Measurements from ENCODE around the gene EHMT1.
"Not testable (repeated sequence)": the region's sequence is repeated elsewhere in the genome, so short reads cannot be mapped to it uniquely, and the experiment has no call there.

EHMT1 gene

DNA sequence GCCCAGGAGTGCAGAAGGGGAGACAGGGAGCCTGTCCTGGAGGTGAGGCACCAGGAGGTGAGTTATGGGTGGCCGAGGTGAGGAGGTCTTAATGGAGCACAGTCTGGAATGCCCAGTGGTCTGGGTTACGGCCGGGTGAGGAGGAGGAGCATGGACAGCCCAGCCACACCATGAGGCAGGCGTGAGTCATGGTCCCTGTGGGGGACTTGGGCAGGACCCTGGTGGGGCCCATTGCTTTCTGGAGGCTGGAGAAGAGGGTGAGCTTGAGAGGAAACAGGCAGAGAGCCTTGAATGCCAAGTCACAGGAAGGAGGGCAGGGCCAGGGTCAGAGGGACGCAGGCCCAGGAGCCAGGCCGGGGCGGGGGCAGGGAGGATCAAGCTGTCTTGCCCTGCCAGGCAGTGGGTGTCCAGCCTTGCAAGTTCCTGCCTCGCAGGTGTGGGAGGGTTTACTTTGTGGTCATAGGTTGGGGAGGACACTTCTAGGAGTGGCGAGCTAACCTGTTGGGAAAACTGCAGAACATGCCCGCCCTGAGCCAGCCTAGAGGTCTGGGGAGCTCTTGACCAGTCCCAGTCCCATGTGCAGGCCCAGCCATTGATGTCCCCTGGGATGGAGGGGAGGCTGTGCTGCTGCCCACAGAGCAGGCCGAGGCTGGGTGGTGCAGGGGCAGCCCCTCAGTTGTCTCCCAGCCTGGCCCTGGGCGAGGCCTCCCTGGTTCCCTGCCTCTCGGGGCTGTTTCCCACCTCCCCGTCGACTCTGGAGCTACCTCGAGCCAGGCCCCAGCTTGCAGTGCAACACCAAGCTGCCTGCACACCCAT is 261.6 kb downstream of the EHMT1 start:
- H3K36me3 ChIP-seq = peaks cover 22% of the 10 kb centered on the region
- H3K27ac ChIP-seq = no peak overlapping the region
- DNase-seq = no peak
- H3K4me3 ChIP-seq (ENCODE audit: low read depth, low read length) = no peak overlapping the region
- TF ChIP-seq, protein P1, sequence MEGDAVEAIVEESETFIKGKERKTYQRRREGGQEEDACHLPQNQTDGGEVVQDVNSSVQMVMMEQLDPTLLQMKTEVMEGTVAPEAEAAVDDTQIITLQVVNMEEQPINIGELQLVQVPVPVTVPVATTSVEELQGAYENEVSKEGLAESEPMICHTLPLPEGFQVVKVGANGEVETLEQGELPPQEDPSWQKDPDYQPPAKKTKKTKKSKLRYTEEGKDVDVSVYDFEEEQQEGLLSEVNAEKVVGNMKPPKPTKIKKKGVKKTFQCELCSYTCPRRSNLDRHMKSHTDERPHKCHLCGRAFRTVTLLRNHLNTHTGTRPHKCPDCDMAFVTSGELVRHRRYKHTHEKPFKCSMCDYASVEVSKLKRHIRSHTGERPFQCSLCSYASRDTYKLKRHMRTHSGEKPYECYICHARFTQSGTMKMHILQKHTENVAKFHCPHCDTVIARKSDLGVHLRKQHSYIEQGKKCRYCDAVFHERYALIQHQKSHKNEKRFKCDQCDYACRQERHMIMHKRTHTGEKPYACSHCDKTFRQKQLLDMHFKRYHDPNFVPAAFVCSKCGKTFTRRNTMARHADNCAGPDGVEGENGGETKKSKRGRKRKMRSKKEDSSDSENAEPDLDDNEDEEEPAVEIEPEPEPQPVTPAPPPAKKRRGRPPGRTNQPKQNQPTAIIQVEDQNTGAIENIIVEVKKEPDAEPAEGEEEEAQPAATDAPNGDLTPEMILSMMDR (IDR thresholded peaks at IDR 0.05; ENCODE audit: low read depth, low read length) = no peak
- H3K9me3 ChIP-seq (ENCODE audit: severe bottlenecking) = peaks cover 6% of the 10 kb centered on the region
- H3K27me3 ChIP-seq (ENCODE audit: insufficient read depth, low read depth, severe bottlenecking) = no peaks in the 10 kb centered on the region

DNA sequence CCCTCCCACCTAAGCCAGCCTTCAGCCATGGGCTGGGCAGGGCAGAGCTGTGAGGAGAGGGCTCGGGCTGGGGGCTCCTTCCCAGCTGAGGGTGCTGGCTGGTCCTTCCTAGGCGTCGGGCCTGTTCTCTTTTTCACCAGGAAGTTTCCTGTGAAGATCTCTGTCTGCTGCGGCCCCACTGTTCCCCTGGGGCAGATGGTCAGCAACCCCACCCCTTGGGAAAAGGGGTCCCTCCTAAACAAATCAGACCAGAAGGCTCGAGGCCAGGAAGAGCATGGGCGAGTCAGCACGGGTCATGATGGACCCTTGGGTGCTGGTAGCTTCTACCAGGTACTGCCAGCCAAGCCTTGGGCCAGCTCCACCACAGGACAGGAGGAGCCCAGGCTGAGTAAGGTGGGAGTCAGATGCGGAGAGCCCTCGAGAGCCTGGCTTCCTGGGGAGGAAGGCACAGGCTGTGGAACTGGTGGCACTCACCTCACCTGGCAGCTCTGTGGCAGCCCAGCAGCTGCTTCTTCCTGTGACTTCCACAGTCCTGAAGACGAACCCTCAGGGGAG is 262.2 kb downstream of the EHMT1 start:
- peaks cover 22% of the 10 kb centered on the region for H3K36me3 ChIP-seq
- TF ChIP-seq, protein P1 (IDR thresholded peaks at IDR 0.05; ENCODE audit: low read depth, low read length) = no peak
- no peak for DNase-seq
- peaks cover 6% of the 10 kb centered on the region for H3K9me3 ChIP-seq (ENCODE audit: severe bottlenecking)
- no peak overlapping the region for H3K4me3 ChIP-seq (ENCODE audit: low read depth, low read length)
- H3K27me3 ChIP-seq (ENCODE audit: insufficient read depth, low read depth, severe bottlenecking) = no peaks in the 10 kb centered on the region
- H3K27ac ChIP-seq = no peak overlapping the region

DNA sequence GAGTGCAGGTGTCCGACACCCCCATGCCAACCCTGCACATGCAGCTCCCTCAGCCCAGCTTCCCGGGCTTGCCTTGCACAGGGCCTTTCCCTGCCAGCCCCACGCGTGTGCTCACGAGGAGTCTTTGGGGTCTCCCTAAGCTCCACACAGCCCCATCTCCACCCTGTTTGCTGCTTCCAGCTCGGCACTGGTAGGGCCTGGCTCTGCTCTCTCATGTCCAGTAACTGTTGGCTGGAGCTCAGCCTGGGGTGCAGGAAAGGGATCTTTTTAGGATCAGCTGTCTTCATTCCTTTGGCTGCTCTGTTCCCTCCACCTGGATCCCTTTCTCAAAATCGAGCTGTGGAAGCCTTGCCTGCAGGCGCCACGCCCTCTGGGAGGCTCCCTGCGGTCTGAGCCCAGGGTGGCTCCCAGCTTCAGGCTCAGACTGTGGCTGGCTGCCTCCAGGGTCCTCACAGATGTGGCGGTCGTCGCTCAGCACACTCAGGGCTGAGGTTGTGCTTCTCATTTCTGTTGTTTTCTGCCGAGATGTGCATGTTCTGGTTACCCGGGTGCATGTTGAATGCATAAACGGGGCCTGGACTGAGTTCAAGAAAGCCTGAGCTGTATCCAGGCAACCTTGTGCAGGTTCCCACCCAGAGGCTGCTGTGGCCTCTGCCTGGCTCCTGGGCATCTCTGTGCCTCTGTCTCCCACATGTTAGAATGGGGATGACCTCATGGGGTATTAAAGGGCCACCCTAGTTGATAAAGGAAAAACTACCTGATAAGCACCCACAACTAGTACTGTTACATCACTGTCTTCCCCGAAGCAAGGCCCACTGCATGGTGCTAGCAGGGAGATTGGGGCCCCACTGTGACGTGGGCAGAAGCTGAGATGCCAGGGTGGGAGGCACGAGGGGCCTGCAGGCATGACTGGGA is 263.0 kb downstream of the EHMT1 start:
- TF ChIP-seq, protein P1 (IDR thresholded peaks at IDR 0.05; ENCODE audit: low read depth, low read length) = no peak
- Histone ChIP-seq H3K9me3 (ENCODE audit: severe bottlenecking) (peaks cover 3% of the 10 kb centered on the region), H3K36me3 (peaks cover 22% of the 10 kb centered on the region), H3K4me3 (ENCODE audit: low read depth, low read length) (no peak overlapping the region), H3K27ac (no peak overlapping the region), H3K27me3 (ENCODE audit: insufficient read depth, low read depth, severe bottlenecking) (no peaks in the 10 kb centered on the region)
- no peak for DNase-seq

DNA sequence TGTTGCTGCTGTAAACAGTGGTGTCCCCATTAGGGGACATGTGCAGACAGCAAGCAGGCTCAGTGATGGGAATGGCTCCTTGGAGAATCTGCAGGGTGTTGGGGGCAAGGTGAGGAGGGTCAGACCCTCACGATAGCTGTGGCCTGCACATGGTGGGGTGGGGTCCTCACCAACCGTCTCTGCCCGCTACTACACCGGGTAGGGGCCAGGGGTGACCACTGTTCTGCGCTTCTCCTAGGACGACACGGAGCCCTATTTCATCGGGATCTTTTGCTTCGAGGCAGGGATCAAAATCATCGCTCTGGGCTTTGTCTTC is 263.7 kb downstream of the EHMT1 start:
- no peak for DNase-seq
- Histone ChIP-seq H3K4me3 (ENCODE audit: low read depth, low read length) (no peak overlapping the region), H3K27me3 (ENCODE audit: insufficient read depth, low read depth, severe bottlenecking) (no peaks in the 10 kb centered on the region), H3K27ac (no peak overlapping the region), H3K36me3 (peaks cover 22% of the 10 kb centered on the region), H3K9me3 (ENCODE audit: severe bottlenecking) (no peaks in the 10 kb centered on the region)
- TF ChIP-seq, protein P1 (IDR thresholded peaks at IDR 0.05; ENCODE audit: low read depth, low read length) = no peak

DNA sequence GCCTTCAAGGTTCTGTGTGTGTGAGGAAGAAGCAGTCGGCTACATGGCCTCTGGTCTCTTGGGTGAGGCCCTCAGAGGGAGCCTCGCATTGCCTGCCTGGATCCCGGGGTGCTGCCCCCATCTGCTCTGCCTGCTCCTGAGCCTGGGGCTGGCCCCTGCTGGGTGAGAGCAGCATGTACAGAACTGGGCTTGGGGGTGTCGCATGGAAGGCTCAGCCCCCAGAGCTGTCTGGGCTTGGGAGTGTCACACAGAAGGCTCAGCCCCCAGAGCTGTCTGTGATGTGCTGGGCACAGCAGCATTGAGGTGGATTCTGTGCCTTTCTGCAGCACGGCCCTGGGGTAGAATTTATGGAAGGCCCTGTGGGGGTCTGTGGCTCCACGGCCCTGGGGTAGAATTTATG is 265.2 kb downstream of the EHMT1 start:
- H3K36me3 ChIP-seq = peaks cover 22% of the 10 kb centered on the region
- not testable (repeated sequence) for H3K4me3 ChIP-seq (ENCODE audit: low read depth, low read length); H3K27ac ChIP-seq; DNase-seq; H3K9me3 ChIP-seq (ENCODE audit: severe bottlenecking); H3K27me3 ChIP-seq (ENCODE audit: insufficient read depth, low read depth, severe bottlenecking)

DNA sequence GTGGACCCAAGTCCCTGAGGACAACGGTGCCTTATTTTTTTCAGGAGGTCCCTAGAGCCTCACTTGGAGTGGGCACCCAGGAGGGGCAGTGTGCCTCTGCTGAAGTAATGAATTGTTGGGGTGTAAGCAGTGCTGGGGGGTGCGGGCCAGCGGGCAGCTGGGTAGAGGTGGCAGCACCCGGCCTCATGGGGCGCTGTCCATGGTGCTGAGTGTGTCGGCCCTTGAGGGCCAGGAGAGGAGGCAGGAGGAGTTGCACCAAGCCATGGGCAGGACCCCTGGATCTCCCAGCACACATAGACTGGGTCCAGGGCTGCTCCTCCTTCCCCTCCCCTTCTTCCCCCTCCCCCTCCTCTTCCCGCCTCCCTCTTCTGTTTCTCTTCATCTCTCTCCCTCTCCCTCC is 265.7 kb downstream of the EHMT1 start:
- H3K27ac ChIP-seq; H3K27me3 ChIP-seq (ENCODE audit: insufficient read depth, low read depth, severe bottlenecking); DNase-seq; H3K9me3 ChIP-seq (ENCODE audit: severe bottlenecking); H3K4me3 ChIP-seq (ENCODE audit: low read depth, low read length): not testable (repeated sequence)
- TF ChIP-seq, protein P1 (IDR thresholded peaks at IDR 0.05; ENCODE audit: low read depth, low read length) = 0 out of 2 replicates have a peak, but pooled peaks have one; percentile 9
- peaks cover 22% of the 10 kb centered on the region for H3K36me3 ChIP-seq

DNA sequence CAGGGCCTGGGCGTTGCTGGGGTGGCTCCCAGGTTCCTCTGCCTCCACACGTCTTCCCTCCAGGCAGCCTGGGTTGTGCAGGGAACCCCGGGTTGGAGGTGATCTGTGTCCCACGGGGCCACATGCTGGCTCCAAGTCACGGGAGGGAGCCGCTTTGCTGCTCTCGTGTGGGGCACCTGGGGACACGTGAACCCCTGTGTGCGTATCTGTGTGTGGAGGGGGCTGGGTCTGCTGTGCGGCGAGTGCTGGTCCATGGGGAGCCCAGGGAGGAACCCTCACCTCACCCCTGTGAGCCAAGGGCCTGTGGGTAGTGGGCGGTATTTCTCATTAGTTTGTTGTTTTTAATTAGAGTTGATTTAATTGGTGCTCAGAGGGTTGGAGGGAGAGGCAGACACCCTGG is 266.3 kb downstream of the EHMT1 start:
- not testable (repeated sequence) for H3K9me3 ChIP-seq (ENCODE audit: severe bottlenecking); DNase-seq; H3K27me3 ChIP-seq (ENCODE audit: insufficient read depth, low read depth, severe bottlenecking); H3K27ac ChIP-seq; H3K4me3 ChIP-seq (ENCODE audit: low read depth, low read length)
- H3K36me3 ChIP-seq = peaks cover 19% of the 10 kb centered on the region
